Measurements from ENCODE around the gene YAF2. TPM values are rescaled to one million over a fixed set of nuclear protein-coding genes. Genes with fewer than 3 reads are reported as not detected.

The YAF2 gene
- polyA plus RNA-seq, 10 donors, result 19.1 to 34.2 (median 24.2) TPM

Other genes starting within 250 kb of the YAF2 start
- 10 to 100 TPM; 15.4 to 25.6 (median 19.3) TPM for gene GXYLT1, start 93.4 kb downstream of the YAF2 start, polyA plus RNA-seq (ENCODE audit: insufficient read length in 10 of 10)
- 10 to 100 TPM; 65.5 to 86.1 (median 76.4) TPM for gene ZCRB1, start 87.8 kb upstream of the YAF2 start, polyA plus RNA-seq (ENCODE audit: insufficient read length in 10 of 10)
- 10 to 100 TPM; 51.7 to 73.3 (median 62.0) TPM for gene PPHLN1, start 87.9 kb upstream of the YAF2 start, polyA plus RNA-seq (ENCODE audit: insufficient read length in 10 of 10)